GM21619 (cell line): ENCODE results near the gene SLC19A2.

Source experiments
- ATAC-seq: cut with Tn5 transposase; IDR thresholded peaks from one replicate; pipeline ENCODE4 v1.9.1; 2021; ENCODE audit not compliant: unreplicated experiment

The SLC19A2 gene

DNA sequence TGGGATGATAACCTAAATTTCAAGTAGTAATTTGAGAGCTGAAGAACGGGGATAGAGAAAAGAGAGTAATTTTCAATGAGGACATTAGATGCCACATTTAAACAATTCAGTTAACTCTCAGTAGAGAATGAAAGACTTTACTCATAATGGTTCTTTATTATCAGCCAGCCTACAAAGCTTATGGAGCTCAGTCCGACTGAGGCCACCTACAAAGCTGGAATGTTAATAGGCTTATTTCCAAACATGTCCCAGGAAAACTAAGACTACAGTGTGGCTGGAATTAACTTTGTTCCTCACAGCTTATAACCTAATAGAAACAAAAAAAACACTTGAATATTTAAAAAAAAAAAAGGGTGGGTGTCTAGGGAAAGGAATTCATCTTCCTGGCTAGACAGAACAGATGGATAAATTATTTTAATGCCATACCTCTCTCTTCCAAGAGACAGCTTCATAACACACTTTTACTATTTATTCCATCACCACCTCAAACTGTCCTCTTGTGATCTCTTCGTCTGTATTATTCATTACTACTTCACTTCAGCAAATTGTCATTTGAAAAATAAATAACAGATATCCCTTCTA, 9.8 kb downstream of the SLC19A2 start:
- no peak for ATAC-seq

DNA sequence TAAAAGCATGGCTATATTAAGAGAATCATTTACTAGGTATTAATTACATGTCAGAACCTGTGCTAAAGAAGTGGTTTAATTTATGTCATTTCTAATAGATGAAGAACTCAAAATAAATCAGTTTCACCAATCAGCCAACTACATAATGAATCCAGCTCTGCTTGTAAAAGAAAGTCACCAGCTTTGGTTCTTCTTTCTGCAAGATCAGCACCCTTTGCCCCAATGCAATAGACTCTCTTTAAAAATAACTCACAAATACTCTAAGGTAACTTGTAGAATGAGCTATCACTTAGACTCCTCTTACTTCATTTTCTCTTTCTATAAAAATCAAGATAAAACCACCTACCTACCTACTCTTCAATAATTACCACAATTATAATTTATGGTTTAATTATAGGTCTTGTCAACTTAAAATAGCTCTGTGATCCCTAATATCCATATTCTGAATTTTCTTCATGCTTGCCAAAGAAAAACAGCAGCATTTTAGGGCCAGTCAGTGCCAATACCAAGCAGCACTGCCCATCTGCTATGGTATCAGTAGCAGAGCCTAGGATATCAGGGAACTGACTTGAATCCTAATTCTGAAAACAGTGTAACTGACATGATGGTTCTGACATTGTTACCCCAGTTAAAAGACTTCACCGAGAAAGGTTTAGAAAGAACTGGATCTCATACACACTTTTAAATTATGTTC, 11.3 kb downstream of the SLC19A2 start:
- no peak for ATAC-seq

DNA sequence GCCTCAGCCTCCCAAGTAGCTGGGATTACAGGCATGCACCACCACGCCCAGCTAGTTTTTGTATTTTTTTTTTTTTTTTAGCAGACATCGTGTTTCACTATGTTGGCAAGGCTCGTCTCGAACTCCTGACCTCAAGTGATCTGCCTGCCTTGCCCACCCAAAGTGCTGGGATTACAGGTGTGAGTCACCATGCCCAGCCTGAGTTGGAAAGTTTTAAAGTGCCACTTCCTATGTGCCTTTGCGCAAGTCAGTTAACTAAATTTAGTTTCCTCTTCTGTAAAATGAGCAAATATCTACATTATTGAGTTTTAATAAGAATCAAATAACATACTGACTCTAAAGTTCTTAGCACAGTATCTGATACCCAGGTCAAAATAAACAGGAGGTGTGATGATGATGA, 12.4 kb downstream of the SLC19A2 start:
- ATAC-seq: no peak

DNA sequence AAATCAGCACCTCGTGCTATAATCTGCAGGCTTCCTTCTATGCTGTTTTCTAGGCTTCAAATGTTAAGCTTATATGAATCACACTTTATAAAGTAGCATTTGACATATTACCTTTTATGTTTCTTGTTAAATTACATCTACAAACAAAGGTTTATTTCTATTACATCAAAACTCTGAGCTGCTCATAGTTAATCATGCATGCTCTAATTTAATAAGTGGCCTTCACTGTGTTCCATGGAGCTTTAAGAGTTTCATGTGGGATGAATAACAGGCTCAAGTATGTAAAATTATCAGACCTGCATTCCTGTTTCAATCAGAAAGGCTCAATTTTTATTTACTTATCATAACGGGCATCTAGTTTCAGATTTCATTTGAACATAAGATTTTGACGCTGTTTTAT, 13.0 kb downstream of the SLC19A2 start:
- ATAC-seq: no peak

DNA sequence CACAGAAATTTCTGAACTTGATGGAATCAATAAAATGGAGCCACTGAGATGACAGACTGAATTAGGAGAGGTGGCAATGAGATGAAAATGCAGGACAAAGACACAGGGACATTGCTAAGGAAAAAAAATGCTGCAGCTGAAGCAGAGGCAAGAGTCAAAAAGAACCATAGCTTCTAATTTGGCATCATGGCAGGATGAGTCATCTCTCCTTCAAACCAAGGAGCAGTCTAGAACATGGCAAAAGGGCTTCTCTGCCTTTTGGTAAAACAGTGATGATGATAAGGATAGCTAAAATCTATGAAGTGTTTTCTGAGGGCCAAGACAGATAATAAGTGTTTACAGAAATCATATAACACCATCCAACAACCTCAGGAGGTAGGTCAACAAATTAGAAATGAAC, 16.8 kb downstream of the SLC19A2 start:
- ATAC-seq: no peak

DNA sequence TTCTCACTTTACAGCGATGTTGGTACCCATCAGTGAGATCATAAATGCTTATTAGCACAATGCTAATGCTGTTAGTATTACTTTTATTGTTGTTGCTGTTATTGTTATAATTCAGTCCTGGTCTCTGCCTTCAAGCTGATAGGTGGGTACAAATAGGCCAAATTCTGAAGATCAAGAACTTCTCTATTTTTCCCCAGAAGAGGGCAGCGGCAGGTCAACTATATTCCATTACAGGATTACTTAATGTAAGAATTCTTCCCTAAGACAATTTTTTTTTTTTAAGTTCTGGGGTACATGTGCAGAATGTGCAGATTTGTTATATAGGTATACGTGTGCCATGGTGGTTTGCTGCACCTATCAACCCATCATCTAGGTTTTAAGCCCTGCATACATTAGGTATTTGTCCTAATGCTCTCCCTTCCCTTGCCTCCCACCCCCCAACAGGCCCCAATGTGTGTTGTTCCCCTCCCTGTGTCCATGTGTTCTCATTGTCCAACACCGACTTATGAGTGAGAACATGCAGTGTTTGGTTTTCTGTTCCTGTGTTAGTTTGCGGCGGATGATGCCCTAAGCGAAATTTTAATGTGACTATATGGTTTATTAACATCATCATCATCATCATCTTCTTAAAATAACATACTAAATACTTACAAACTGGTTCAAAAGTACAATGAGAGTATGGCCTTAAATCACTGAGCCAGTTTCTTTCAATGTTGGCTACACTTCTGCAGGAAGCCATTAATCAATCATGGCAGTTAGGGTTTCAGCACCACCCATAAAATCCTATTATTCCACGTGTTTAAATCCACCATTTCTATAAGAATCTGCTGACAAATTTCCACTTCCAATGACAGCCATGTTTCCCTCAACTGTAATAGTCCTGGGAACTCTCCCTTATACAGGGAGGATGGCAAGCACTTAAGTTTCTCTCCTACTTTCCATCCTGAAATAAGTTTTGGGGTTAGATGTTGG, 19.2 kb downstream of the SLC19A2 start:
- ATAC-seq: no peak

DNA sequence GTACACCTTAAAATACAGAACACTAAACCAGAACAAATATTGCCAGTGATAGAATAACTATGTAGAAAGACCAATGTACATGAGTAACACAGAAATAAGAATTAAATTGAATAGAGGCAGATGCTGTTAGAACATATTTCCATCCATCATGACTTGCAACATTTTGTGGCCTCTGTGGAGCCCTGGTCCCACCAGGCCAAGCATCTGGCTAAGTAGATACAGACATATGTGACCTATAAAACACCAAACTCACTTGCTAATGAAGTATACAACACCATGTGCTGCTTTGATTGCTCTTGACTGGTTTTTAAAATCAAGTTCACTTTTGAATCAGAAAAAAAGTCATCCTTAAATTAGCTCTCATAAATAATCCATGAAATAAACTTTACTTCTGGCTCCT, 20.5 kb downstream of the SLC19A2 start:
- ATAC-seq: no peak

DNA sequence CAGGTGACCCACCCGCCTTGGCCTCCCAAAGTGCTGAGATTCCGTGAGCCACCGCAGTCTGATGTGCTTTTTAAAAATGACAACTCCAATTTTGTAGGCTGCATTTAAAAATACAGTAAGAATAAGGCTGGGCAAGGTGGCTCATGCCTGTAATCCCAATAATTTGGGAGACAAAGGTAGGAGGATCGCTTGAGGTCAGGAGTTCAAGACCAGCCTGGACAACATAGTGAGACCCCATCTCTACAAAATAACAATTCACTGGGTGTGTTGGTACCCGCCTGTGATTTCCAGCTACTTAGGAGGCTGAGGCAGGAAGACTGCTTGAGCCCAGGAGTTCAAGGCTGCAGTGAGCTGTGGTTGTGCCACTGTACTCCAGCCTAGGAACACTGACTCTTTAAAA, 23.4 kb downstream of the SLC19A2 start:
- no peak for ATAC-seq

DNA sequence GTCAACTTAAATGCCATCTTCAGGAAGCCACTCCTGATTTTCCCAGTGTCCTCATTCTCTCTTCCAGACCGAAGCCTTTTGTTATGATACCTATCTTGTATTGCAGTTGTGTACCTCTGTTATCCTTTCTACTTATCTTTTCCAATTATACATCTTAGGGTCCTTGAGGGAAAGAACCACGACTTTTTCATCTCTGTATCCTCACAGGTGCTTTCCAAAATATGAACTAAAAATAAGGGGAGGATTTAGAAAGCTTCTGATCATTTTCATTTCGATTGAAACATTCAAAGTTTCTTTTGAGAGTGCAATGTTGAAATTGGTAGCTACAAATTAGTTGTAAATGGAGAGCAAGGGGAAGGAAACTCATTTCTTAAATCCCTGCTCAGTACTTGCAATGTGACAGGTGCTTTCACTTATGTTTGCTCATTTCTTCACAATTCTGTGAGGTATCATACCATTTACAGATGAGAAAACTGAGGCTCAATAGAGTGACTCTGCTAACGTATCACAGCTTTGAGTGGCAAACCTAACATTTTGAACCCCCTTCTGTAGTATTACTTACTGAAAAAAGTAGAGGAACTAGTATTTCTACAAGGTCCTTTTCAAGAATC, 24.2 kb downstream of the SLC19A2 start:
- no peak for ATAC-seq

DNA sequence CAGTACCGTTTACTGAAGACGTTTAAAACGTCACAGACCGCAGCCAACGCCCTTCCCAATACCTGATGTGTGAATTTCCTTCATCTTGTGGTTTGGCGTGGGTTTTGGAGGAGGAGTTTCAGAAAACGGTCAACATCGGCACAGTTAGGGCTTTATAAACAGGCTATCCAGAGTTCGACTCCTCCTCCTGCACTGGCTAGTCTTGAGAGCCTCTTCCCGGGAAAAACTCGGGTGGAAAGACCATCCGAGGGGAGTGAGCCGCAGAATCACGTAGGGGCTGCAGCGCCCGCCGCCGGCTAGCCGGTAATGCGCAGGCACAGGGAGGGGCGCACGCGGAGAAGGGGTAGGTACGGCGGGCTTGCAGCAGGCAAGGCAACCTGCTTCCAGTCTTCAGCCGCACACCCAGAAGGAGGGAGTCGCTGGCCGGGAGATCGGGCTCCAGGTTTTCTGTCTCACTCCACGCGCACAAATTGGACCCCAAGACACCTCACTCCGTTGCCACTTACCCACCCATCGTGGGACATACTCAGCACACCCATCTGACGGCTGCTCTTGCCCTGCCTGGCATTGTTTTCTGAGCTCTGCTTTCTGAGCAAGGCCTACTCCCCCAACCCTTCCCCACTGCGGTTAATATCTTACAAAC, 25.4 kb downstream of the SLC19A2 start:
- ATAC-seq: no peak

DNA sequence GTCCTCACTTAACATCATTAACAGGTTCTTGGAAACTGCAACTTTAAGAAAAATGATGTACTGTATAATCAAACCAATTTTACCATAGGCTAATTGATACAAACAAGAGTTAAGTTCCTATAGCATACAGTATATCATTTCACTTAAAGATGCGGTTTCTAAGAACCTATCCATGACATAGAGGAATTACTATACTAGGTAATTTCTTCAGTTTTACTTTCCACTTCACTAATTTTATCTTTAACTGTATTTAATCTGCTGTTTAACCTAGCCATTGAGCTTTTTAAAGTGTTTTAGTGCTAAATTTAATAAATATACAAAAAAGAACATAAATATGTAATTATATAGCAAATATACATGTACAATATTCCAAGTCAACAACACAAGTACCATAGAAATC, 28.3 kb downstream of the SLC19A2 start:
- no peak for ATAC-seq

DNA sequence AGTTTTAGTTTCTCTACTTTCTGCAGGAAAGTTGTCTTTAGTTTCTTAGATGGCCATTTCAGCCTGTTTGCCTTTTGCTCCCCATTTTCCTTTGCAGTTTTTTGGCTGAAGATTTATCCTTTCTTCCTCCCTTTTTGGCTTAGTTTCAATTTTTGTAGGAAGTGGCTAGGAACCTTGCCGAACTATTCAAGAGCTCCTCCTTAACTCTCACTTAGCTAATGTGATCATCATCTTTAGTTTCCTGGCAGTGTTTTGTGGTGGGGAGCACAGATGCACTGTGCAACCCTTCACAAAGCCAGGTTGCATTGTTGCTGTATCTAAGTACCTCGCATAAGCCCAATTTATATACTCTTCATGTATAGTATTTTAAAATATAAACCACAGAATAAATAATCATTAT, 29.7 kb downstream of the SLC19A2 start:
- ATAC-seq: no peak

DNA sequence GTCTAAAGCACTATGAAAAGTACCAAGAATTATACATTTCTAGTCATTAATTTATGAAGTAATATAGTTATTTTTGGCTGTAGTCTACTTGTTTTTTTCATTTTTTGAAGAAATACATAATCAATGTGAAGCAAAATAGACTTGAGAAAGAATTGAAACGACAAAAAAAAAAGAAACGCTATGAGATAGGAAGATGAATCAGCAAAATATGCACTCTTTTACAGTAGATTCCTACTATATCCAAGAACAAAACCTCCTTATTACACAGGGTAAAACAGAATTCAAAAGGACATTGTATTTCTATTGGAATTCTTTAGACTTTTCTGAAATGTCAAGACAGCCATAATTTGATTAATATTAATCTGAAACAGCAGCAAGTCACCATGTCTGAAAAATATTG, 32.8 kb downstream of the SLC19A2 start:
- ATAC-seq: no peak

DNA sequence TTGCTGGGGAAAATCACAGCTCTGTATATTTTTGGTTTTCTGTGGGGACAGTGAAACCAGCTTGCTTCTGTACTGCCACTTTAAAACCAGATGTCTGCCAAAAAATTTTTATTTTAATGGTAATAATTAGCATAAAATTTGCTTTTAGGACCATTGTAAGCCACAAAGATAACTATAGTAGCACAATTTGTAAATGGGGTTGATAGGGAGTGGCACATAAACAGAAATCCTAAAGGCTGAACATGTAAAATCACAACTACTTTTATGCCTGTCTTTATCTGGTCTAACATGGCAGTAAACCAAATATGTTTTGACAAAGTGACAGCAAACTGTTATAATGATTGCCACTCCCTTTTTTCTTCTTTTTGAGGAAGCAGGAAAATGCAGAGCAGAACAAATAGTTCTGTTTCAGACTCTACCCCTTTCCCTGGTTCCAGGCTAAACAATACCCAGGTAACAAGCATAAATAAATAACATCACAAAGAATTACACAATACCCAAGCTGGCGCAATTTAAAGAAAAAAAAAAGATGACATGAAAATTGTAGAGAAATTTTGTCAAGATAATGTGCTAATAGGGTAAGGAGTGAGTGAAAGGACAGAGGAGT, 34.4 kb downstream of the SLC19A2 start:
- no peak for ATAC-seq

DNA sequence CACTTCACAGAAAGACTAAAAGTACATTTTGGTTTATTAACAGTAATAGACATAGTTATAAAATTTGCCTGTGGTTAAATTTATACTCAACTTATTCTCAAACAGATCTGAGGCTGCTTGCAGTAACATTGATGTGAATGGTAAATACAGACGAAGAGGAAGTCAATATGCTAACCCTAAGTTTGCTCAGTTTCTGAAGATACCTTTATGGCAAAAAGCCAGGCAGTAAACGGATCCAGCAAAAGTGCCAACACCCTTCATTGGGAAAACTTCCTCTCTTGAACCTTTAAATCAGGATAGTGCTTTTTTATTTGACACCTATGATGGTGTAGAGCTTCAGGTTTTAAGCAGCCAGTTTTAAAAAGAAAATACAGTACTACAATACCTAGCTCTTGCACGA, 41.8 kb downstream of the SLC19A2 start:
- no peak for ATAC-seq

DNA sequence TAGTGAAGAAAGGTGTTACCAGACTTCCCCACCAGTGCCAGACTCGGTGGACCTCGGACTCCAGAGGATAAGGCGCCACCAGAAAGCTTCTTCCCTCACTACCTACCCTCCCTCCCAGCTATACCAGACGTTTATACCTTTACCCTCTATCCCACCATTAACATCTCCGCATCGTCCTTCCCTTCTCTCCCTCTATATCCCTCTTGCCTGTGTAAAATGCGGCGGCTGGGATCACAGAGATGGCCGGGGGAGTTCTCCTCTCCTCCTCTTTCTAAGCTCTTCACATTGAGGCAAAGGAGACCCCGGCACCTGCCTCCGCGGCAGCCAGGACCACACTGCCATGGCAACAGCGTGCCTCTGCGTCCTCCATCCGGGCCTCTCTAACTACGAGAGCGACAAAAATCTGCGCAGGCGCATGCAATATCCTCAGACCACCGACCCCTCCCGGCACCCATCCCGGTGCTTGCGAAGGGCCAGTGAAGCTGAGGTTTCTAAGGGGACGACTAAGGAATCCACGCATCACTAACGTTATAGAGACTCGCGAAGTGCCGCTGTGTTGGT, 58.6 kb downstream of the SLC19A2 start, which contains the start of gene CCDC181:
Gene CCDC181 (minus strand): TSS at position 394 of the 561 bp plus-strand sequence. CDS start 2,547 bp downstream, outside the sequence.
- peak; percentile 73 for ATAC-seq

DNA sequence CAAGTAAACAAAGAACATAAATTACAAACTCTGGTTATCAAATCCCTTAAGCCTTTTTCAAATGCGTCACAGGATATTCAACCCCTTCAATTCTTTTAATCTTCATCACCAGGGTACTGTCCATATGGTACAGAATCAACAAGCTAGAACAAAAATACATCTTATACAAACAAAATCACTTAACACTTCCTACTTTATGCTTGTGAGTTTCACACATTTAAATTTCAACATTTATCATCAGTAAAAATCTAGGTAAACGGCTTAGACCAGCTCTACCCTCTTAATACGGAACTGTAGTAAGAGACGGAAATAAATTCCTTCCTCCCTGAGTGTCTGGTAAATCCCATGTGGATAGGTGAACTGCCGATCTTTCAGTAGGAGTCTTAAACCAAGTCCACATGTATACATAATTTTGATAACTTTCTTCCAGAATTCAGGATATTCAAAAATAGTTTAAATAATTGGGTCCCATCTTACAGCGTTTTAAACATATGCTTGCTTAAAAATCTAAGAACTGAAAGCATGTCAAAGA, 59.5 kb downstream of the SLC19A2 start:
- ATAC-seq: no peak

DNA sequence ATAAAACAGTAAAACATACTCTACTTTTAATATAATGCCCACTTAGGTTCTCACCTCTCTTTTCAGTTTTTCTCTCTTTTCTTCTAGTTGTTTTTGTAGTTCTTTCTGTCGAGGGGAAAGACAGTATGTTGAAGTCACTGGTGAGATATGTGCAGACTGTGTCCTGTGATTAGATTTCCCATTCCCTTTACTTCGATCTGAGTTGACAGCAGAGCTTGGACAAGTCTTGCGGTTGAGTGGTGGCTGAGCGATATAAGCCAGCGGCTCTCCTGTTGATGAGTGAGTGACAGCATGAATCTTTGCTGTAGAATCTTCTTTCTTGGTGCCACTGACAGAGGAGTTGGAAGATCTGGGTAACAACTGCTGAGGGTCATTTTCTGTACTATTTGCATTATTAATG, 64.4 kb downstream of the SLC19A2 start:
- no peak for ATAC-seq

DNA sequence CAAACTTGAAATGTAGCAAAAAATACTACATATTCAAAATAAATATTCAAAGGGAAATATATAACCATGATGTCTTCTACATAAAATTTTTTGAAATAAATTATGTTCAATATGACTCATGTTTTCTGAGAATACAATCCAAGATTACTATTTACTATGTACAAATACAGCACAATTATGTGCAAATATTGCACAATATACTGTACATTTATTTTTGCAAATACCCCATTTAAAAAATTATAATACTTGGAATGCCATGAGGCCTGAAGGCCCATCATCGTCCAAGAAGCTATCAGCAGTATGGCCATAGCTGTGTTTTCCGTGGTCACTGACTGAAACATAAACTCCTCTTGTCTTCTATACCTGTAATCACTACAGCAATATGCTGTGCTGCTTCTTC, 70.8 kb downstream of the SLC19A2 start:
- no peak for ATAC-seq
